Activated CD4-positive, alpha-beta T cell treated with anti-CD3 and anti-CD28 coated beads for 48 hours (primary cell): ENCODE results near the gene SCN2B.

ENCODE experiments used
- DNase-seq: peaks from one replicate; pipeline ENCODE4 v3.0.0-alpha.2; 2020

SCN2B gene

DNA sequence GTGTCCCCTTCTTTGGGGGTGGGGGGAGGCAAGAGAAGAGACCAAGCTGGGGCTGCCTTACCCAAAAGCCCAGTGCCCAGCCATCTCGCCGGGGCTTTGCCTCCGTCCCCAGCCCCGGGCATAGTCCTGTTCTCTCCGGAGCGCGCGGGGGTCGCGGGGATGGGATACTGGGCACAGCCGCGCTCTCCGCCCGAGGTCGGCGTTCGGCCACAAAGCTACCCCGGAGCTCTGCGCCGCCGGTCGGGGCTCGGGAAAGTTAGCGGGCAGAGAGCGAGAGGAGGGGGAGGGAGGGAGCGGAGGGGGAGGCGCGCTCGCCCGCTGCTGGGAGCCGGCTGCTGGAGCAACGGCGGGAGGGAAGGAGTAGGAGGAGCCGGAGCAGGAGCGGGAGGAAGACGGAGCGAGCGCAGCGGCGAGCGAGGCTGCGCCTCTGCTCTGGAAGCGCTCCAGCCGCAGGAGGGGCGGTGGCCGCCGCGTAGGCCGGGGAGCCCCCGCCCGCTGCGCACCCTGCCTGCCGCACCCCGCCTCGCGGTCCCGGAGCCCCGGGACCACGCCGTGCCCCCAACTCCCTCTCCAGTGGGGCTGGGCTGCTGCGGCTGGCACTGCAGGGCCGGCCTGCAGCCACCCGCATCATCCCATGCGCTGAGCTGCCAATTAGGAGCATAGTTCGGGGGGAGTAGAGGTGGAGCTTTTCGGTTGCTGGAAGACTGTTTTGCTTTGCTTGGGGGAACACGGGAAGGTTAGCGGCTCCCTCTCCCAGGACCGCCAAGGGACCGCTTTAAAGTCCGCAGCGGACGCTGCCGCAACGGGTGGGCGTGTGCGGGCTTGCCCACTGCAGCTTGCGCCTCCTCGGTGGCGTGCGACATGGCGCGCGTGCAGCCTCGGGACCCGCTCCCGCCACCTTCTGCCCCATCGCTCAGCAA is 23.6 kb downstream of the SCN2B start, which contains the start of gene SCN4B:
SCN4B (minus strand) TSS at position 272 of the 920 bp plus-strand sequence; CDS start at position 122, 150 bp downstream.
- peak; percentile 20 for DNase-seq

DNA sequence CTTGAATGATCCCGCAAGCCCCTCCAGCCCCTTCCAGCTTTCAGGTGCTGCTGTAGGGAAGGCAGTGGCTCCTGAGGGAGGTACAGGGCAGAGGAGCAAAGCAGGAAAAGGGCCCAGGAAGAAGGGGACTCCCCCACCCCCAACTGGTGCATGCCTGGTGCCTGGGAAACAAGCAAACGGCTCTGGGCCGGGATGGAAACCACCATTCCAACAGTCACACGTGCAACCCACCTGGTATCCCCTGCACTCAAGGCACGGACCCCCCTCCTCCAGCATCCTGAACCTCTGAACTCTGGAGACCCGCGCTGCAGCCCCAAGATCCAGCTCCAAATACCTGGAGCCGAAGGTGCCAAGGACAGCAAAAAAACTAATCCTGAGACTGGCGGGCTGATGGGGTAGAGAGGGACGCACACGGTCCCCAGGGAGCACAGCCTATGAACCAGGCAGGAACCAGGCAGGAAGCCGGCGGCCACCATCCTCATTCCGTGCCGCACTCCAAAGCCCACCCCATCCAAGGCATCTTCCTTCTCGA is 24.4 kb downstream of the SCN2B start:
- no peak for DNase-seq

DNA sequence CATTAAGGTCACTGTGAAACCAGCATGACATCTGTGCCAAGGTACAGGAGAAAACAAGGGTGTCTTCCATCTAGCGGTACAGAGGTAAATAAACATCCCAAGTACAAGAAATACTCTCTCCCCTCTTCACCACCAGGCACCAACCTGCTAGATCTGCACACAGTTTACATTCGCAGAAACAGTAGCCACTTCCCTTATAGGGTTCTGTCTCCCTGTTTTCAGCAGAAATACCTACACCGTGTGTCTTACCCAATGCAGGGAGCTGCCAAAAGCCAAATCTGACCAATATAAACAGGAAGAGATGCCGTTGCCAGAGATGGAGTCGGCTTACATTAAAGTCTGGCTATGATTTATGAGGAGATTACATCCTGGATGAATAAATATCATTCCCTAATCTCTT is 25.0 kb downstream of the SCN2B start:
- DNase-seq = no peak

DNA sequence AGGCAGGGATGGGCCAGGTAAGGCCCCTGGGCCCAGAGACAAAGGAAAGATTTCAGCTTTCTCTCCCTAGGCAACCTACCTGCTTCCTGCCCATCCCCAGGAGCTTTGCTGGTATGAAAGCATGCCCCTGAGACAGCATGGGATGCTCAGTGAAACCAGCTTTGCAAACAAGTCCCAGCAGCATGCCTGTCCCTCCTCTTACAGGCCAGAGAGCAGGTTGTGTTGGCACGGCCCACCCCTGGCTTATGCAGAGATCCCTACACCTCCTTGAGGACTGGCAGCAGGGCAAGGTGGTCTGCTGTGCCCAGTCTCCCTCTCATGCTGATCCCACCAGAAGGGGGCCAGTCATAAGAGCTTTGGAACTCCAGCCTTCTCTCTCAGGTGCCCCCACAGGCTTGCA is 26.9 kb downstream of the SCN2B start:
- DNase-seq = no peak

DNA sequence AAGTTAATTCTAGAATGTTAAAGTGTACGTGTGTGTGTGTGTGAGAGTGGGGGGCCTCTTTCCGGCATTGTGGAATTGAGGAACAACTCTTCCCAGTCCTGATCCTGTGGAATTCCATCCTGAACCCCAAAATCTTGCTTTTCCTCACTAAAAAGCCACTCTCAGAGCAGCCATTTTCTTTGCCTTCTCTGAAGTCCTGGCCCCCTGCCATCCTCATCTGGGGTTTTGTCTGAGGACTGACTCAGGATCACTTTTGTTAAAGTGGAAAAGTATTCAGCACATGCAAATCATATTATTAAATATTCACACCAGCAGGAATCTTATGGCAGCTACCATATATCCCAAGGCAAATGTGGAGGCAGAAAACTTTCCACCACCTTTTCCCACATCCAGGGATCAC is 27.6 kb downstream of the SCN2B start:
- no peak for DNase-seq

DNA sequence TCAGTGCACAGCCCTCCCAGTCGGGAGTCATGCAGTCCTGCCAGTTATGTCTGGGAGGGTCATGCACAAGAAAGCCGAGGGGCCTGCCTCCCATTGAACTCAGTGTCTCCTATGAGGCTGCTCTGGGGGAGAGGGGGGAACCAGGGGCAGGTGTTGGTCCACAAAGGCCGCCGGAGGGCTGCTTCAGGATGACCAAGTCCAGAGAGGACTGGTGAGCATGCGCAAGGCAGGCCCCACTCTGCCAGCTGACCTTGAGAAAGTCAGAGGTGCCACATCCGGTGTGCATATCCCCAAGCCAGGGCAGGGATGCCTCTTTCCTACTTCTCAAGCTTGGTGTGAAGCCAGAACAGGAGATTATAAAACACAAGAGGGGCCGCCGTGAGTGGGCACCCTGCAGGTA is 28.2 kb downstream of the SCN2B start:
- no peak for DNase-seq

DNA sequence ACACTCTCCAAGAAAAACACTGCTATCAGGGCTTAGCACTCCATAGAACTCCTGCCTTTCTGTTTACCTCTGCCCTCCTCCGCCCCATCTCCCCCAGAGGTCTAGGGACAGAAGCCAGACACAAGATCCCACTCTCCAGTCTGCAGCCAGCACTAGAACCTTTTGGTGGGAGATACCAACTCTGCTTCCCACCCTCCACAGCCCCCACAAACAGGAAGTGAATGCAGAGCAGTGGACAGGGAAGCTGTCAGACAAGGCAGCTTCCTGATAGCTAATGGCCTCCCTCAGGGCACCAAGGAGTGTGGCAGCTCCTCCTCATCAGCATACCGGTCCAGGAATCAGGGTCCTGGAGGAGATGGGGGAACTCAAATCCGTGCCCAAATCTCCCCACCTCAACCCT is 28.9 kb downstream of the SCN2B start:
- no peak for DNase-seq

DNA sequence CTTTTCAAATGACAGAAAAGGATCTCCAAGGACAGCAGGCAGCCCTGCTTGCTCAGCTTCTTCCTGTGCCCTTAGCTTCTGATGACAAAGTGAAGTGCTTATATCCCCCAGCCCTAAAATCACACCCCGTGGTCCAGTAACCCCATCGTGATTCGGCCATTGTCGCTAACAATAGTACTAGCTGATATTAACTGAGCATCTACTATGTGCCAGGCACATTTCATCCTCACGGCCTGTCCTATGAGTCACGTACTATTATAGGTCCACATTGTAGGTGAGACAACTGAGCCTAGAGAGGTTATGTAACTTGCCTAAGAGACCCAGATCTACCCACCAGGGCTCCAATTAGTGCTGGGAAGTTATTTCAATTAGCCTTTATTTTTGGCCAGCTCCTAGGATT is 29.9 kb downstream of the SCN2B start:
- DNase-seq = no peak

DNA sequence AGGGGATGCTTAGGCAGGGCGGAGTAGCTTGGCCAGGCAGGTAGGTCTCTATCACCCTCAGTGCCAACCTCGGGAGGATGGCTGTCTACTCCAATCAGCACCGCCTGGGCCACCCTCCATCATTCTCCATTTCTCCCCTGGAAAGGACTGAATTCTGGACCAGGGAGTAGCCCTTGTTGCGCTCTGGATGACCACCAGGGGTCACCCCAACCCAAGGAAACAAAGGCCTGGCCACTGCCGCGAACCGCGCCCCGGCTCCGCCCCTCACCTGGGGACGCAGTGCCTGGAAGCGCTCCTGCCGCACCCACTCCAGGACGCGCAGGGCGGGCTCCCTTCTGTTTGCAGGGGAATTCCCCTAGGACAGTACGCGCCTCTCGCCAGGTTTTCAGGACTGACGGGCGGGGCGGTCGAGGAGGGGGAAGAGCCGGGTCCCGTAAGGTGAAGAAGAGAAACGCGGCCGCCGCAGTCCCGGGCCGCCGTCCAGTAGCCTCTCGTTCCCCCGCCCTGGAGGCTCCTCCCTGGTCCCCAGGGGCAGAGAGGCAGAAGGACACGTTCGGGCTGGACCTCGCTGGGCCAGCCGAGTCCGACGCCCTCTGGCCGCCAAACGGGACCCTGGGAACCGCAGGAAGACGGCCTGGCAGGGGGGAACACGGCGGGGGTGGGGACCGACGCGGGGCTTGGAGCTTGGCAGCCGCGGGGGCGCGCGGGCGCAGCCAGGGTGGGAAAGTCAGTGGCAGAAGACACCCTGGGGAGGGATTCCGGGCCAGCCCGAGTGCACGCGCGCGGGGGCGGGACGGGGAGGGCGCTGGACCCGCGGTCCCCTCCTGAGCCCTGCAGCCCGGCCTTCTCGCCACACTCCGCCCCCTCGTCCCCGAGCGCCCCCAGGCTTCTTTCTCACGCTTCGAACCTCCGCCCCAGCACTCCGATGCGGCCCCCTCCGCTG is 30.9 kb downstream of the SCN2B start:
- DNase-seq = peak; percentile 92

DNA sequence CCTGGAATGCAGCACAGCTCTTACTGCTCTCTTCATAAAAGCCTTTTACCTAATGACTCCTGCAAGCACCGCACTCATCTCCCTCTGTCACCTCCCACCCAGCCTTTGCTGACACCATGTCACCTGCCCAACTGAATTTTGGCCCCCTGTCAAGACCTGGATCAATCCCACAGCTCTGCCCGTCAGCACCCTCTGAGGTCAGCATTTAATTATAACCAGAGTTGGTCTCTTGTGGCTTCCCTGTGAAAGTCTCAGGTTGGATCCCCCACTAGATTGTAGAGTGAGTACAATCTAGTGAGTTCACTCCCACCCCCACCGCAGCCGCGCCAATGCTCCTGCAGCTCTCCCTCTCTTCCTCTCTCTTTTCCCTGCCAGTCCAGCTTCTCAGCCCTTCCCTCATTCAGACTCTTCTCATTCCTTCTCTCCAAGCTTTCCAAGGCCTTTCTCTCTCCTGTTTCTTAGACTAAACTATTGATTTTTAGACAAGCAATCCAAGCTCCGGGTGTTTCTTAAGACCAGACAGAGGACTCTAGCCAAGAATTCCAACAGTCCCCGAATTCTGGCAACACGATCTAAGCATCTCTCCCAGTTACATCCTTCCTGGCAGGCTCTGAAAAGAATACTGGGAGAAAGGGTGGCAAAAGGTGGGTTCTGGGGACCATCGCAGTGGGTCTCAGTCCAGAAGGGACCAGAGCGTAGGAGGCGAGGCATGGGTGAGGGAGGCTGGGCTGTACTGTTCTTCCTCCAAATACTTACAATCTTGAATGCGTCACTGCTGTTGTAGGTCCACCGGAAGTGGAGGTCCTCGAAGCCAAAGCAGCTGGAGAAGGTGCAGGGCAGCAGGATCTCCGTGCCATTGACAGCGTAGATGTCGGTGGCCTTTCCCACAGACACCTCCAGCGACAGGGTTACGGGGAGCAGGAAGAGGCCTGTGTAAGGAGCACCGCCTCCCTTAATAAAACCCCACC is 31.9 kb downstream of the SCN2B start:
- DNase-seq = no peak

DNA sequence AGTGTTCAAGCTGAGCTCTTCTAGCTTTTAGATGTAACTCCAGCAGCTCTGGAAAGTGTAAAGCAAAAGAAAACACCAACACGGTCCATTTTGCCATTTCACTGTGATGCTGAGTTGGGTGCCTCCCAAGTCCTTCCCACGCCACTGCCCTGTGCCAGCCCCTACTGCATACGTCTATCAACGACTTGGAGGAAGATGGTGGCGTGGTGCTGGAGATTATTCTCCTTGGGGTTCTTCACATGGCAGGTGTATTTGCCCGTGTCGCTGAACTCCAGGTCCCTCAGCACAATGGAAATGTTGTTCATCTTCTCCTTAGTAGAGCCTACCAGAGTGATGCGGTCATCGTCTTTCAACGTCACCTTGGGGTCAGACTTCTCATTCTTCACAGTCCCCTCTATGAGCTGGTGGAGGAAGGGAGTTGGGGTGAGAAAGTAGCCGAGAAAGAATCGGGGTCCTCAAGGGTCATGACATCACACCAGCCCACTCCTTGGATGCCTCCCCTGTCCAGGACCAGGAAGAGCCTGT is 32.7 kb downstream of the SCN2B start:
- DNase-seq = no peak

DNA sequence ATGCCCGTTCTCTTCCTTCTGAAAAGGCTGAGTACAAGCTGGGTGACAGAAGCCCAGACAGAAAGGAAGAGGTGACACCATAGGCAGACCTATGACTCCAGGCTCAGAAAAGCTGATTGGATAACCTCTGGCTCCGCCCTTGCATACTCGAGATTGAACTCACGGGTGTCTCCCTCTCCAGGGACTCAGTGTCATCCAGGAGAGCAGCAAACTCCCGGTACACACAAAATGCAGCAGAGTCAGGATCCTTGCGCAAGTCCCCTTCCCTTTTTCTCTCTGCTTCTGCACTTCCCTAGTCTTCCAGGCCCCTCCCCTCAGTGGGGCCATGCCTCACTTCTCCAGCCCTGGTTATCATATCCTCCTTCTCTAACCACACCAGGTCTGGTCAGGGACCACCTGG is 33.6 kb downstream of the SCN2B start:
- DNase-seq = peak; percentile 30

DNA sequence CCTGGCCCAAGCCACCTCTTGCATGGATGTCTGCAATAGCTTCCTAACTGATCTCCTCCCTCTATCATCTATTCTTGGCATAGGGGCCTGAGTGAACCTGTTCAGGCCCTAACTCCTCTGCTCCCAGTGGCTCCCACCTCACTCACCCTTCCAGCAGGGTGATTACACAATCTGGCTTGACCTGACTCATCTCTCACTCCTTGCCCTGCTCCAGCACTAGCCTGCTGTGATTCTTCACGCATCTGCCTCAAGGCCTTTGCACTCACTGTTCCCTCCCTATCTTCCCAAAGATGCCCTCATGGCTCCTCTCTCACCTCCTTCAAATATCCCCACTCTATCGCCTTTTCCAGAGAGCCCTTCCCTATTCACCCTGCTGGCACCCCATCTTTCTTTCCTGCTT is 34.4 kb downstream of the SCN2B start:
- DNase-seq = no peak

DNA sequence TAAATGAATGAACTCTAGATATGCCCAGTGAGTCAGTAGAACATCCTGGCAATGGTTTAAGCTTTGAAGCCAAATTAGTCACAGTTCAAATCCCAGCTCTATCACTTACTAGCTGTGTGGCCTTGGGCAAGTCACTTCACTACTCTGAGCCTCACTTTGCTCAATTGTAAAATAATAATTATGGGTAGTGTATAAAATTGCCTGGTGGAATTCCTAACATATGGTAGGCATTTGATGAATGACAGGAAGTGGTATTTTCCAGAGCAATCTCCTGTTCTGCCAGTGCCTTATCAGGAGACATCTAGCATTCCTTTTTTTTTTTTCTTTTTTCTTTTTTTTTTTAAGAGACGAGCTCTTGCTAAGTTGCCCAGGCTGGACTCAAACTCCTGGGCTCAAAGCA is 36.9 kb downstream of the SCN2B start:
- no peak for DNase-seq

DNA sequence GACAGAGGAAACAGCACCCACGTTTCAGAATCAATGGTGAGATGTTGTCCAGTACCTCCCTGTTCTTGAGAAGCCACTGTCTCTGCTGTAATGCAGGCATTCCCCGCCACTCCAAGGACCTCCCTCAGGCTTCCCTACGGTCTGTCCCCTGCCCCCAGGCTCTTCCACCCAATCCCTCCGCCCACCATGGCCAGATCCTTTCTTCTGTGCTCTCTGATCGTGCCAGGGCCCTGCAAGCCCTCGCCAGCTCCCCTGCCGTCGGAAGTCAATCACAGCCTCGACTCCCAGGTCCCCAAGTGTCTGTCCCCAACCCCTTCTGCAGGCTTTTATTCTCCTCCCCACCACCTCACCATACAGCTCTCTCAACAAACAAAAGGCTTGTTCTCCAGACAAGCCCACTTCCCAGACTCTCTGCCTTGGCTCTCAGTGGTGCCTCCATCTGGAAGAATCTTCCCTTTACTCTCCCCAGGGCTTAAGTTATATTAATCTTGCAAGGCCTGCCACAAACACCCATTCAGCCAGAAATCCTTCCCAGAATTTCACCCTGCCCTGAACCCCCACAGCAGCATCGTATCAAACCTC is 37.5 kb downstream of the SCN2B start:
- no peak for DNase-seq

DNA sequence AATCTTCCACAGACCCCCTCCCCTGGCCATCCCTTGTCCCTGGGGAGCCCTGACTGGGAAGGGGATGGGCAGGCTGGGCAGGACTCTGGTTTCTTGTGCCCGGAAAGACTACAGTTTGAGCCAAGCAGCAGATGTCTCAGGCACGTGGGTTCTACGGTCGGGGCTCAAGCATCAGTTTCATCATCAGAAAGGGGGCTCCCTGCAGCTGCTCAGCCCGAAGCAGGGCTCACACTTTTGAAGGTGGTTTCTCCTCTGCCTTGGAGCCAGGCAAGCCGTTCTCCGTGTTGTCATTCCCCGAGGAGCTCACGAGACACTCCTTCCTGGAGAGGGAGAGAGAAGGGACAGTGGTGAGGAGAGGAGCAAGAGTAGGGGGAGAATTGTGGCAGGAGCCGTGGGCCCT is 39.6 kb downstream of the SCN2B start:
- DNase-seq = no peak

DNA sequence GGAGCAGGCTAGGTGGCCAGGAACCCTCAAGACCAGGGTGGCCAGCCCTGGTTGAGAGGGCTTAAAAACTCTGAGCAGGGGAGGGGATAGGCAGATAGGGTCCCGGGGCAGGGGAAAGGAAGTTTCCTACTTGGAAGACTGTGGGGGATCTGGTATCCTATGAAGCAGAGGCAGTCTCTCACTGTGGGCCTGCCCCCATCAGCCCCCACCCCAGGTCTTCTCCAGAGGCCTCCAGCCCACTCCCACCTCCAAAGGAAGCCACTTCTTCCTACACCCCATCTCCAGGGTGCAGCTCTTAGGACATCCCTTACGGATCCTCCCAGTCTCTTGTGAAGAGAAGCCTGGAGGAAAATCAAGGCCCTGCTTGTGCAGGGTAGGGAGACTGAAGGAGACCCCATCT is 40.1 kb downstream of the SCN2B start:
- no peak for DNase-seq

DNA sequence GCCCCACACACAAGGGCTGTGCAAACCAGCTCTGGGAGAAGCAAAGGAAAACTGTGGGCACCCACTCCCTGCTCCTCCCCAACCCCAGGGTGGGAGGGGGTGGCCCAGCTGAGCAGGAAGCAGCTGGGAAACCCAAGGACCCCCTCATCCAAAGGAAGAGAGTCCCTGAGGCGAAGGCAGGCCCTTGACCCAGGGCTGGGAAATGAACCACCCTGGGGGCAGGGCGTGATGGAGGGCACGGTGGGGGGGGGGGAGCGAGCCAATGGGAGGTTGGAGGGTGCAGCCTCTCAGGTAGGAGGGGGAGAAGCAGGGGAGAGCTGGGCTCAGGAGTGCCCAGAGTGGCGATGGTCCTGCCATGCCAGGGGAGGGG is 40.7 kb downstream of the SCN2B start:
- no peak for DNase-seq

DNA sequence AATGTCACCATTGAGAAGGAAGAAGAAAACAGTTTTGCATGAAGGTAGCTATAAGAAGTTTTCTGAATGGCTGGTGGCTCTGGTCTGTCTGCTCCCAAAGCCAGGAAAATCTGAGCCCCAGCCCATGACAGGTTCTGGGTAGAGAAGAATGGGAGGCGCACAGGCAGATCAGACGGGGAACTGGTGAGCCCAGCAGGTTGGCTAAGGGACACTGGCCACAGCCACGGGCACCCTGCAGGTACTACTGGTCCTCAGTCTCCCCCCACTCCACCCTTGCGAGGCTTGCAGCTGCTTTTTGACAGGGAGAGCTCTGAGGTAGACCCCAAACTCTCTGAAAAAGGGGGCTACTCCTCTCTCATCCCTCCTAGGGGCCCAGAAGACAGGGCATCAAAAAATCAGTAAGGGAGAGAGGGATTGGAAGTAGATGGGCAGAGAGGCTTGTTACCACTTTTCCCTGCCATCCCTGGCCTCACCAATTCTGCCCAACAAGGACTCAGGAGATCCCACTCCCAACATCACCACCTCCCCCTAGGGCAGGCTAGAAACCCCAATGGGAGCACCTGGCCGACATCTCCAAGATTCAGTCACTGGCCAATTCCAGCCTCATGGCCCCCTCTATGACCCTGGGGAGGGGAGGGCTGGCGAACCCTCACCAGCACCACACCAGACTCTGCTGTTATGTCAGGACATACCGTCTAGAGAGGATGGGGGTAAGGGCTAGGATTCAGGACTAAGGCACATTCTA is 41.2 kb downstream of the SCN2B start:
- DNase-seq = no peak

DNA sequence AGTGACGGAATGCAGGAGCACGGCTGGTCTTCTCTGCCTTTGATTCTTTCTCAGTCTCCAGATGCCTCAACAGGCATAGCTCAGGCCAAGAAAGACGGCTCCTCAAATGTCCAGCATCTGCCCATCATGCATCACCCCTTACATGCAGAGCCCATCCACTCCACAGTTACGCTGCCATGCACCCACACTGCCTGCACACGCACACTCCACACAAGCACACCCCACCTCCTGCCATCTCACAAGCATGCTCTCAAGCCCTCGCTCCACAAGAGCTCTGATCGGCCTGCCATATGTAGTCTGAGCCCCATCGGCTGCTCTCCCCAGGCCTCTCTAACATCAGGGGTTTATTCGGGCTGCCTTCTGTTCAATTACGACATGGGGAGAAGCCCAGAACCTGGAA is 42.6 kb downstream of the SCN2B start:
- no peak for DNase-seq
